Testis (tissue), 3 donors: ENCODE results near the gene OPRL1. TPM values are rescaled to one million over a fixed set of nuclear protein-coding genes. Genes with fewer than 3 reads are reported as not detected.
A peak's percentile ranks its signal among the peaks of the same experiment; 100 is the strongest.

Experiments
- DNase-seq: peaks from one replicate; pipeline ENCODE4 v3.0.0-alpha.2; 2019
- H3K27ac ChIP-seq, 2 donors: fragments of 200-600 bp; sonication (generic); one replicate each; pipeline ENCODE4 v1.5.1; 2019
- H3K27me3 ChIP-seq: fragments of 200-600 bp; sonication (generic); one replicate; pipeline ENCODE4 v1.5.1; 2019
- H3K36me3 ChIP-seq: fragments of 200-600 bp; sonication (generic); one replicate; pipeline ENCODE4 v1.5.1; 2017; ENCODE audit warnings: low read depth; ENCODE audit errors: missing control alignments
- H3K4me1 ChIP-seq: fragments of 200-600 bp; sonication (generic); one replicate; pipeline ENCODE4 v1.5.1; 2019
- H3K4me3 ChIP-seq, 2 donors: fragments of 200-600 bp; sonication (generic); one replicate each; pipeline ENCODE4 v1.5.1; 2017 to 2019
- H3K9me3 ChIP-seq: fragments of 200-600 bp; sonication (generic); one replicate; pipeline ENCODE4 v1.5.1; 2017
- CTCF ChIP-seq, 3 experiments: fragments of 450-650 bp in 2 of 3; fragments of 200-600 bp in 1 of 3; sonication (generic) in 1 of 3; IDR thresholded peaks; one replicate each; pipeline ENCODE4 v1.5.1; 2016 to 2019; ENCODE audit warnings: antibody characterized with exemption in 3 of 3, mild to moderate bottlenecking in 2 of 3, moderate library complexity in 1 of 3
- POLR2A ChIP-seq: fragments of 450-650 bp; IDR thresholded peaks from one replicate; pipeline ENCODE4 v1.6.1; 2017; ENCODE audit warnings: antibody characterized with exemption, mild to moderate bottlenecking, moderate library complexity
- WGBS, 2 donors: methylation state at CpG; one replicate each; pipeline ENCODE4 v1.1.5; 2018; 5-methylcytosine and 5-hydroxymethylcytosine counted together
- intact Hi-C: fragments of 100-400 bp; cut with DNase I; formaldehyde crosslinking; loops from one replicate; pipeline ENCODE4 v1.15.1; 2023; ENCODE audit warnings: low total_unique reads
- polyA plus RNA-seq: library from polyadenylated mRNA; stranded (reverse); fragments of 350-450 nt; fragmentation: Illumina TruSeq; extraction: RNeasy Lipid Tissue Mini Kit (QIAGEN cat#74804); gene quantifications from one replicate; pipeline ENCODE4 v1.2.3, GENCODE V29; 2014; ENCODE audit warnings: low read depth, low replicate concordance; ENCODE audit not compliant: insufficient read depth
- total RNA-seq, 2 donors: library from RNA; depleted of rRNA; stranded (reverse); fragments of >200 nt; gene quantifications; one replicate each; pipeline ENCODE4 v1.2.3, GENCODE V29; 2016

The OPRL1 gene
- total and polyA plus RNA-seq, 3 donors from 2014 or later = 6.0 to 9.4 (median 7.7) TPM

GRCh38 chr20:64047046-64047389, 32.9 kb upstream of the OPRL1 start:
- H3K36me3 ChIP-seq = no peaks in the 10 kb centered on the region
- TF ChIP-seq POLR2A = no peak
- TF ChIP-seq CTCF (IDR thresholded peaks at IDR 0.05) = no peak
- no peaks in the 10 kb centered on the region for H3K9me3 ChIP-seq
- intact Hi-C loops = no loop called here
- no peak for DNase-seq
- peaks cover 13% of the 10 kb centered on the region for H3K4me1 ChIP-seq
- H3K27me3 ChIP-seq = no peaks in the 10 kb centered on the region
- no peak overlapping the region for H3K27ac ChIP-seq
- H3K4me3 ChIP-seq = no peak overlapping the region
- WGBS, 2 donors = 58 to 79% methylated on average over 6 to 8 of the region's 8 CpGs

GRCh38 chr20:64047968-64048401, 31.9 kb upstream of the OPRL1 start:
- no peaks in the 10 kb centered on the region for H3K27me3 ChIP-seq
- DNase-seq = no peak
- peaks cover 8% of the 10 kb centered on the region for H3K4me1 ChIP-seq
- intact Hi-C loops = no loop called here
- no peak overlapping the region for H3K27ac ChIP-seq
- H3K4me3 ChIP-seq = peak overlapping the region; percentile 40 to 49
- no peaks in the 10 kb centered on the region for H3K36me3 ChIP-seq
- 8 to 16% methylated on average over 14 to 44 of the region's 49 CpGs for WGBS, 2 donors
- TF ChIP-seq POLR2A (no peak), CTCF (IDR thresholded peaks at IDR 0.05) (no peak)
- no peaks in the 10 kb centered on the region for H3K9me3 ChIP-seq

- no peak for DNase-seq
- no peak overlapping the region for H3K27ac ChIP-seq
- H3K4me1 ChIP-seq = peaks cover 8% of the 10 kb centered on the region
- H3K9me3 ChIP-seq = no peaks in the 10 kb centered on the region
- no peaks in the 10 kb centered on the region for H3K27me3 ChIP-seq
- 2% methylated on average over 49 of the region's 101 CpGs; no CpG with 5 or more reads in 1 of the 2 donors for WGBS, 2 donors
- intact Hi-C loops = no loop called here
- no peaks in the 10 kb centered on the region for H3K36me3 ChIP-seq
- TF ChIP-seq POLR2A (no peak), CTCF (IDR thresholded peaks at IDR 0.05) (no peak)
- peak overlapping the region; percentile 40 to 49 for H3K4me3 ChIP-seq
These were observed 31.4 kb upstream of the OPRL1 start for GRCh38 chr20:64048402-64049044.

- Histone ChIP-seq H3K9me3 (no peaks in the 10 kb centered on the region), H3K27me3 (no peaks in the 10 kb centered on the region), H3K36me3 (no peaks in the 10 kb centered on the region), H3K4me1 (peaks cover 8% of the 10 kb centered on the region), H3K27ac (peak within 1 kb of the TSS in 1 of 2 donors; percentile 30), H3K4me3 (peak within 1 kb of the TSS; percentile 36 to 40)
- intact Hi-C loops = no loop called here
- no peak for DNase-seq
- TF ChIP-seq CTCF (IDR thresholded peaks at IDR 0.05) = no peak
- no peak for TF ChIP-seq POLR2A
- WGBS, 2 donors = 0% methylated on average over 62 of the region's 111 CpGs; no CpG with 5 or more reads in 1 of the 2 donors
These were observed 30.6 kb upstream of the OPRL1 start, which contains the start of gene SOX18 for GRCh38 chr20:64049060-64049877. TSS of gene SOX18 (minus strand) at chr20:64049639. CDS start at chr20:64049516, 123 bp downstream.
